Measurements from ENCODE around the gene KRTAP9-8. TPM values are rescaled to one million over a fixed set of nuclear protein-coding genes. Genes with fewer than 3 reads are reported as not detected.
"Not testable (repeated sequence)": the region's sequence is repeated elsewhere in the genome, so short reads cannot be mapped to it uniquely, and the experiment has no call there.

KRTAP9-8 gene
- not detected in 2 replicates for polyA plus RNA-seq (2013)

GRCh38 chr17:41237949-41238437 lies at the start of gene KRTAP9-8:
Gene KRTAP9-8, plus strand, starts transcription at chr17:41237999. Its CDS starts 53 bp downstream, at chr17:41238052.
- not testable (repeated sequence) for H3K4ac ChIP-seq (ENCODE audit: low read depth, low read length); H3K79me2 ChIP-seq (ENCODE audit: control insufficient read depth, insufficient read depth, low read length, poor library complexity); H3K4me1 ChIP-seq (ENCODE audit: control insufficient read depth in 1 of 2, insufficient read depth in 2 of 2, low read length in 2 of 2); DNase-seq; H3K27ac ChIP-seq (ENCODE audit: low read depth, low read length); H2AK5ac ChIP-seq (ENCODE audit: low read length); H3K27me3 ChIP-seq (ENCODE audit: insufficient read depth, low read length); H3K23ac ChIP-seq (ENCODE audit: low read length); H3K79me1 ChIP-seq (ENCODE audit: low read length); H3K4me2 ChIP-seq (ENCODE audit: low read length); H4K12ac ChIP-seq (ENCODE audit: low read depth, low read length); H4K91ac ChIP-seq (ENCODE audit: low read depth, low read length); H2BK120ac ChIP-seq (ENCODE audit: insufficient read depth, low read length, poor library complexity); H3K9me3 ChIP-seq (ENCODE audit: insufficient read depth, low read depth, low read length); H3K18ac ChIP-seq (ENCODE audit: low read length); H3K4me3 ChIP-seq (ENCODE audit: low read depth, low read length); H3K14ac ChIP-seq (ENCODE audit: low read length); H2AFZ ChIP-seq (ENCODE audit: insufficient read depth, low read length, poor library complexity); H3K9ac ChIP-seq (ENCODE audit: low read length); H4K8ac ChIP-seq (ENCODE audit: low read depth, low read length); H2BK12ac ChIP-seq (ENCODE audit: low read length); H3K36me3 ChIP-seq (ENCODE audit: control insufficient read depth in 1 of 2, insufficient read depth in 2 of 2, low read length in 2 of 2); H2BK5ac ChIP-seq (ENCODE audit: low read depth, low read length, poor library complexity)
- no CpG with 5 or more reads among the region's 3 CpGs for WGBS (ENCODE audit: extremely low coverage, insufficient coverage, insufficient read length)

- H3K36me3 ChIP-seq (ENCODE audit: control insufficient read depth in 1 of 2, insufficient read depth in 2 of 2, low read length in 2 of 2); H3K18ac ChIP-seq (ENCODE audit: low read length); DNase-seq; H4K91ac ChIP-seq (ENCODE audit: low read depth, low read length); H3K9ac ChIP-seq (ENCODE audit: low read length); H2BK120ac ChIP-seq (ENCODE audit: insufficient read depth, low read length, poor library complexity); H3K79me1 ChIP-seq (ENCODE audit: low read length); H2AK5ac ChIP-seq (ENCODE audit: low read length); H3K27me3 ChIP-seq (ENCODE audit: insufficient read depth, low read length); H2BK5ac ChIP-seq (ENCODE audit: low read depth, low read length, poor library complexity); H3K23ac ChIP-seq (ENCODE audit: low read length); H3K9me3 ChIP-seq (ENCODE audit: insufficient read depth, low read depth, low read length); H3K14ac ChIP-seq (ENCODE audit: low read length); H3K79me2 ChIP-seq (ENCODE audit: control insufficient read depth, insufficient read depth, low read length, poor library complexity); H3K4me1 ChIP-seq (ENCODE audit: control insufficient read depth in 1 of 2, insufficient read depth in 2 of 2, low read length in 2 of 2); H2BK12ac ChIP-seq (ENCODE audit: low read length); H3K4ac ChIP-seq (ENCODE audit: low read depth, low read length); H3K4me2 ChIP-seq (ENCODE audit: low read length); H3K4me3 ChIP-seq (ENCODE audit: low read depth, low read length); H2AFZ ChIP-seq (ENCODE audit: insufficient read depth, low read length, poor library complexity); H4K12ac ChIP-seq (ENCODE audit: low read depth, low read length); H3K27ac ChIP-seq (ENCODE audit: low read depth, low read length); H4K8ac ChIP-seq (ENCODE audit: low read depth, low read length): not testable (repeated sequence)
- WGBS (ENCODE audit: extremely low coverage, insufficient coverage, insufficient read length), result no CpG with 5 or more reads among the region's 1 CpG
These were observed 47.9 kb upstream of the KRTAP9-8 start, which contains the start of gene KRTAP9-1 for GRCh38 chr17:41189837-41190318. Gene KRTAP9-1, plus strand, starts transcription at chr17:41189887. Its CDS starts 0 bp downstream, at chr17:41189887.

GRCh38 chr17:41190328-41190727 lies 47.5 kb upstream of the KRTAP9-8 start:
- Histone ChIP-seq H3K18ac (ENCODE audit: low read length) (no peak overlapping the region), H3K4ac (ENCODE audit: low read depth, low read length) (no peak overlapping the region), H3K27me3 (ENCODE audit: insufficient read depth, low read length) (no peaks in the 10 kb centered on the region), H3K4me3 (ENCODE audit: low read depth, low read length) (no peak overlapping the region), H2BK12ac (ENCODE audit: low read length) (no peak overlapping the region), H3K4me2 (ENCODE audit: low read length) (no peak overlapping the region), H3K23ac (ENCODE audit: low read length) (no peak overlapping the region), H3K79me2 (ENCODE audit: control insufficient read depth, insufficient read depth, low read length, poor library complexity) (no peaks in the 10 kb centered on the region), H3K27ac (ENCODE audit: low read depth, low read length) (no peak overlapping the region), H3K4me1 (ENCODE audit: control insufficient read depth in 1 of 2, insufficient read depth in 2 of 2, low read length in 2 of 2) (no peaks in the 10 kb centered on the region), H2AK5ac (ENCODE audit: low read length) (no peak overlapping the region), H4K8ac (ENCODE audit: low read depth, low read length) (no peak overlapping the region), H2BK5ac (ENCODE audit: low read depth, low read length, poor library complexity) (no peak overlapping the region), H2AFZ (ENCODE audit: insufficient read depth, low read length, poor library complexity) (no peak overlapping the region), H3K79me1 (ENCODE audit: low read length) (no peaks in the 10 kb centered on the region), H3K9me3 (ENCODE audit: insufficient read depth, low read depth, low read length) (no peaks in the 10 kb centered on the region), H3K9ac (ENCODE audit: low read length) (no peak overlapping the region), H4K12ac (ENCODE audit: low read depth, low read length) (no peak overlapping the region), H3K14ac (ENCODE audit: low read length) (no peak overlapping the region), H4K91ac (ENCODE audit: low read depth, low read length) (no peak overlapping the region), H2BK120ac (ENCODE audit: insufficient read depth, low read length, poor library complexity) (no peak overlapping the region), H3K36me3 (ENCODE audit: control insufficient read depth in 1 of 2, insufficient read depth in 2 of 2, low read length in 2 of 2) (no peaks in the 10 kb centered on the region)
- no CpG with 5 or more reads among the region's 3 CpGs for whole genome bisulfite sequencing (ENCODE audit: extremely low coverage, insufficient coverage, insufficient read length)
- DNase-seq, result no peak

GRCh38 chr17:41196068-41196467 lies 41.7 kb upstream of the KRTAP9-8 start:
- no peak overlapping the region for H3K9ac ChIP-seq (ENCODE audit: low read length)
- no peak overlapping the region for H3K27ac ChIP-seq (ENCODE audit: low read depth, low read length)
- no peak overlapping the region for H3K4ac ChIP-seq (ENCODE audit: low read depth, low read length)
- H3K14ac ChIP-seq (ENCODE audit: low read length), result no peak overlapping the region
- H4K8ac ChIP-seq (ENCODE audit: low read depth, low read length), result no peak overlapping the region
- no peaks in the 10 kb centered on the region for H3K9me3 ChIP-seq (ENCODE audit: insufficient read depth, low read depth, low read length)
- no peak overlapping the region for H2BK12ac ChIP-seq (ENCODE audit: low read length)
- DNase-seq, result peak in 1 of 2 donors; percentile 2
- no peak overlapping the region for H2AFZ ChIP-seq (ENCODE audit: insufficient read depth, low read length, poor library complexity)
- no peak overlapping the region for H3K4me3 ChIP-seq (ENCODE audit: low read depth, low read length)
- no peak overlapping the region for H3K23ac ChIP-seq (ENCODE audit: low read length)
- H3K79me2 ChIP-seq (ENCODE audit: control insufficient read depth, insufficient read depth, low read length, poor library complexity), result no peaks in the 10 kb centered on the region
- H3K79me1 ChIP-seq (ENCODE audit: low read length), result no peaks in the 10 kb centered on the region
- H3K4me2 ChIP-seq (ENCODE audit: low read length), result no peak overlapping the region
- no peak overlapping the region for H4K12ac ChIP-seq (ENCODE audit: low read depth, low read length)
- WGBS (ENCODE audit: extremely low coverage, insufficient coverage, insufficient read length), result no CpG with 5 or more reads among the region's 1 CpG
- no peak overlapping the region for H2AK5ac ChIP-seq (ENCODE audit: low read length)
- H4K91ac ChIP-seq (ENCODE audit: low read depth, low read length), result no peak overlapping the region
- no peak overlapping the region for H2BK5ac ChIP-seq (ENCODE audit: low read depth, low read length, poor library complexity)
- no peak overlapping the region for H2BK120ac ChIP-seq (ENCODE audit: insufficient read depth, low read length, poor library complexity)
- H3K27me3 ChIP-seq (ENCODE audit: insufficient read depth, low read length), result no peaks in the 10 kb centered on the region
- no peaks in the 10 kb centered on the region for H3K4me1 ChIP-seq (ENCODE audit: control insufficient read depth in 1 of 2, insufficient read depth in 2 of 2, low read length in 2 of 2)
- no peak overlapping the region for H3K18ac ChIP-seq (ENCODE audit: low read length)
- H3K36me3 ChIP-seq (ENCODE audit: control insufficient read depth in 1 of 2, insufficient read depth in 2 of 2, low read length in 2 of 2), result no peaks in the 10 kb centered on the region

All from trophoblast cell (in vitro differentiated cells and primary cell).